Pancreas (tissue), 10 donors: Measurements from ENCODE around the gene ALPL. TPM values are rescaled to one million over a fixed set of nuclear protein-coding genes. Genes with fewer than 3 reads are reported as not detected.

ENCODE experiments used
- ATAC-seq, 4 donors: fragments of 200-7000 bp; cut with Tn5 transposase; one replicate each; pipeline versions ENCODE4 v1.8.0 to v1.9.1; 2020; ENCODE audit warnings: mild to moderate bottlenecking in 4 of 4, moderate library complexity in 4 of 4
- DNase-seq, 6 donors: peaks; one replicate each; pipeline ENCODE4 v3.0.0-alpha.2; 2020
- FAIRE-seq: peaks from 2 replicates; lab custom pipeline; 2012; peaks lifted over from hg19 to GRCh38; lab: Jason Lieb, UNC
- H3K27ac ChIP-seq, 4 donors: fragments of 200-600 bp; sonication (generic); 1 replicate in 3 of 4; 2 replicates in 1 of 4; pipeline versions ENCODE4 v1.5.0 to v1.8.0; 2020
- H3K27me3 ChIP-seq, 4 donors: fragments of 200-600 bp; one replicate each; pipeline ENCODE4 v1.8.0; 2021
- H3K36me3 ChIP-seq, 3 donors: fragments of 200-600 bp; sonication (generic) in 1 of 3; one replicate each; pipeline versions ENCODE4 v1.5.0 to v1.8.0; 2020 to 2021
- H3K4me1 ChIP-seq, 3 donors: fragments of 200-600 bp; one replicate each; pipeline ENCODE4 v1.8.0; 2021
- H3K4me3 ChIP-seq, 4 donors: fragments of 200-600 bp; sonication (generic) in 2 of 4; one replicate each; pipeline versions ENCODE4 v1.5.0 to v1.8.0; 2020 to 2021
- H3K9me3 ChIP-seq, 4 donors: fragments of 200-600 bp; one replicate each; pipeline ENCODE4 v1.8.0; 2021
- CTCF ChIP-seq, 4 donors: fragments of 200-600 bp; sonication (generic) in 3 of 4; IDR thresholded peaks; one replicate each; pipeline versions ENCODE4 v1.5.0 to v1.8.0; 2021; ENCODE audit warnings: antibody characterized with exemption in 4 of 4
- WGBS, 2 donors: extraction: QIAGEN DNeasy Blood & Tissue Kit; methylation state at CpG; one replicate each; pipeline ENCODE4 v1.1.7; 2013; 5-methylcytosine and 5-hydroxymethylcytosine counted together
- intact Hi-C, 3 donors: fragments of 100-400 bp; cut with DNase I; formaldehyde crosslinking; loops; one replicate each; pipeline versions ENCODE4 v1.11.1 to v1.14.2; 2022
- polyA plus RNA-seq, 2 donors: library from polyadenylated mRNA; stranded (reverse); fragments of 200-250 nt; gene quantifications; one replicate each; pipeline ENCODE4 v1.2.3, GENCODE V29; 2013
- total RNA-seq, 6 donors: library from RNA; stranded (reverse); fragmentation: NEBNext Ultra II Directional in 4 of 6; extraction: Animal tissue kit (Norgen Biotek cat#: 25700) in 4 of 6; gene quantifications; one replicate each; pipeline versions ENCODE4 v1.2.1 to v1.2.4, GENCODE V29; 2021 to 2023
- donor health status: healthy with polysubstance abuse.
- donor health status: DM: no; HTN: no; CAD: no; lungs with moderate emphysema.
- donor health status: DM: no; HTN: no; CAD: no.
- donor health status: control.
- donor health status: control.
- donor health status: Bipolar disorder and iron deficiency.
- donor health status: DM: yes; HTN: yes; CAD: no.
- donor health status: DM: no; HTN: no; CAD: no.
- donor health status: DM: no; HTN: no; CAD: no.
- donor health status: DM: yes; HTN: yes; CAD: no.

Gene ALPL
- total and polyA plus RNA-seq, 8 donors, result 0.63 to 6.7 (median 3.0) TPM

DNA sequence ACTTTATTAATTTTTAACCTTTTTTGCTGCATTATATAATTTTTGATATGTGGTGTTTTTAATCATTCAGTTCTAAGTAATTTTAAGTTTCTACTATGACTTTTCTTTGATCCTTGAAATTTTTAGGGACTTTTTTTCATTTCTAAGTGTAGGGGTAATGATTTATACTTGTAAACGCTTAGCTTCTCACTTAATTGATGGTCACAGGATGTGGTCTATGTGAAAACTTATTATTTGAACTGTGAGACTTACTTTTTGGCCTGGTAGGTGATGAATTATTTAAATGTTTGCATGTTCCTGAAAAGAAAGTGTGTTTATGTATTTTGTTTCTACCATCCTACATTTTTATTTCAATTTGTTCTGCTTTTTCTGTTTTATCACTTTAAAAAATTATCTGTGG is 17.2 kb downstream of the ALPL start:
- no peak overlapping the region for H3K27ac ChIP-seq
- ATAC-seq, result no peak
- H3K27me3 ChIP-seq, result no peaks in the 10 kb centered on the region
- intact Hi-C loops, result no loop called here
- TF ChIP-seq CTCF (IDR thresholded peaks at IDR 0.05), result no peak
- no peaks in the 10 kb centered on the region for H3K9me3 ChIP-seq
- no peak for FAIRE-seq
- no peak overlapping the region for H3K4me3 ChIP-seq
- H3K36me3 ChIP-seq, result no peaks in the 10 kb centered on the region
- no peaks in the 10 kb centered on the region for H3K4me1 ChIP-seq
- no peak for DNase-seq
- WGBS, 2 donors, result 81 to 82% methylated on average over 1 of the region's 1 CpG

DNA sequence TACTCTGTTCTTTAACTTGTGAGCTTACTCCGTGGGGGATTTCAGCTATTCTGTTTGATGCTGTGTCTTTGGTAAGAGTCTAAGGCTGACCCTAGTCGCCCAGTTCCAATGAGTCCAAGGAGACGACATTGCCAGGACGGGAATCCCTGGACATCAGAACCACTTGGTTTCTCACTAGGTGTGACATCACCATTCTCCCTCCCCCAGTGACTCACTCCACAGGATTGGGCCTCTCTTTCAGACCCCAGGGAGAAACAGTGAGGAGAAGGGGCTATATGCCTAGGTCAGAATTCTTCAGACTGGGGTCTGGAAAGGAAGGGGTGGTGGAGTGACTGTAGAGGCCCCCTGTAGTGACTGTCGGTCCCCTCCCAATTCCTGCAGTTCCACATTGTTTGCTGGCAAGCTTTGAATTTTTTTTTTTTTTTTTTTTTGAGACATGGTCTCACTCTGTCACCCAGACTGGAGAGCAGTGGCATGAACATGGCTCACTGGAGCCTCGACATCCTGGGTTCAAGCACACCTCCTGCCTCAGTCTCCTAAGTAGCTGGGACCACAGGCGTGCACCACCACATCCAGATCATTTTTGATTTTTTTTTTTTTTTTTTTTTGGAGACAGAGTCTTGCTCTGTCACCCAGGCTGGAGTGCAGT is 21.3 kb downstream of the ALPL start:
- TF ChIP-seq CTCF (IDR thresholded peaks at IDR 0.05), result no peak
- DNase-seq, result no peak
- Histone ChIP-seq H3K27ac (no peak overlapping the region), H3K36me3 (no peaks in the 10 kb centered on the region), H3K9me3 (no peaks in the 10 kb centered on the region), H3K4me1 (no peaks in the 10 kb centered on the region), H3K27me3 (no peaks in the 10 kb centered on the region), H3K4me3 (no peak overlapping the region)
- no peak for ATAC-seq
- intact Hi-C loops, result no loop called here
- 64 to 66% methylated on average over 7 of the region's 7 CpGs for WGBS, 2 donors
- FAIRE-seq, result no peak

- no peaks in the 10 kb centered on the region for H3K27me3 ChIP-seq
- TF ChIP-seq CTCF (IDR thresholded peaks at IDR 0.05), result no peak
- FAIRE-seq (no peak), DNase-seq (no peak), ATAC-seq (no peak)
- intact Hi-C loops, result no loop called here
- no peak overlapping the region for H3K27ac ChIP-seq
- H3K4me3 ChIP-seq, result no peak overlapping the region
- no peaks in the 10 kb centered on the region for H3K36me3 ChIP-seq
- no peaks in the 10 kb centered on the region for H3K9me3 ChIP-seq
- no peaks in the 10 kb centered on the region for H3K4me1 ChIP-seq
- 88 to 95% methylated on average over 5 of the region's 5 CpGs for WGBS, 2 donors
These were observed 22.0 kb downstream of the ALPL start for GRCh38 chr1:21531241-21531640.

- H3K27ac ChIP-seq, result no peak overlapping the region
- WGBS, 2 donors, result 75 to 80% methylated on average over 3 of the region's 3 CpGs
- no peak for FAIRE-seq
These were observed 23.3 kb downstream of the ALPL start for GRCh38 chr1:21532496-21532895.

More at GRCh38 chr1:21532496-21532895, 23.3 kb downstream of the ALPL start:
- Histone ChIP-seq H3K4me1 (peaks cover 0 to 2% (median 1%) of the 10 kb centered on the region in 3 donors), H3K4me3 (no peak overlapping the region), H3K36me3 (no peaks in the 10 kb centered on the region), H3K9me3 (no peaks in the 10 kb centered on the region), H3K27me3 (no peaks in the 10 kb centered on the region)
- intact Hi-C loops, result no loop called here
- no peak for ATAC-seq
- no peak for DNase-seq
- TF ChIP-seq CTCF (IDR thresholded peaks at IDR 0.05), result no peak
